HG03135 (cell line): ENCODE measurements around the gene KANSL2.

ENCODE experiments used
- ATAC-seq: cut with Tn5 transposase; IDR thresholded peaks from one replicate; pipeline ENCODE4 v1.9.1; 2021; ENCODE audit warnings: mild to moderate bottlenecking, moderate library complexity; ENCODE audit not compliant: unreplicated experiment

The KANSL2 gene

GRCh38 chr12:48615681-48616080, 66.4 kb downstream of the KANSL2 start:
- no peak for ATAC-seq

- no peak for ATAC-seq
Observed at GRCh38 chr12:48613321-48613720, 68.7 kb downstream of the KANSL2 start.
